HEK293T (cell line): ENCODE results near the gene LYPLA2.

Source experiments
- CTCF ChIA-PET: fragments of 350-600 bp; formaldehyde crosslinking; extraction: SDS; loops from one replicate; lab custom pipeline; 2021; ENCODE audit warnings: antibody characterized with exemption, inconsistent platforms; lab: Yijun Ruan, JAX
- POLR2A ChIA-PET: fragments of 350-600 bp; formaldehyde crosslinking; extraction: SDS; loops from one replicate; lab custom pipeline; 2020; ENCODE audit warnings: antibody characterized with exemption, inconsistent platforms; lab: Yijun Ruan, JAX
- DNase-seq: peaks from one replicate; pipeline ENCODE4 v3.0.0; 2012; ENCODE audit warnings: mixed read lengths; ENCODE audit errors: extremely low spot score
- ARNT ChIP-seq: fragments of 450-650 bp; IDR thresholded peaks from 2 replicates; pipeline ENCODE4 v1.6.1; 2017; ENCODE audit warnings: mild to moderate bottlenecking
- BHLHE40 ChIP-seq: fragments of 450-650 bp; IDR thresholded peaks from 2 replicates; pipeline ENCODE4 v1.6.1; 2016; ENCODE audit warnings: mild to moderate bottlenecking, moderate library complexity, borderline replicate concordance
- CTBP1 ChIP-seq: fragments of 450-650 bp; IDR thresholded peaks from 2 replicates; pipeline ENCODE4 v1.6.1; 2016; ENCODE audit warnings: borderline replicate concordance
- ELF4 ChIP-seq: fragments of 450-650 bp; IDR thresholded peaks from 2 replicates; pipeline ENCODE4 v1.6.1; 2017; ENCODE audit warnings: antibody characterized with exemption
- FOXA1 ChIP-seq: fragments of 450-650 bp; IDR thresholded peaks from 2 replicates; pipeline ENCODE4 v1.6.1; 2016; ENCODE audit warnings: mild to moderate bottlenecking
- FOXK2 ChIP-seq: fragments of 450-650 bp; IDR thresholded peaks from 2 replicates; pipeline ENCODE4 v1.6.1; 2016; ENCODE audit warnings: mild to moderate bottlenecking
- FOXM1 ChIP-seq: fragments of 450-650 bp; IDR thresholded peaks from 2 replicates; pipeline ENCODE4 v1.6.1; 2017; ENCODE audit warnings: mild to moderate bottlenecking, borderline replicate concordance
- HDGF ChIP-seq: fragments of 450-650 bp; IDR thresholded peaks from 2 replicates; pipeline ENCODE4 v1.6.1; 2017; ENCODE audit warnings: antibody characterized with exemption, borderline replicate concordance
- L3MBTL2 ChIP-seq: fragments of 450-650 bp; conservative IDR thresholded peaks from 2 replicates; pipeline ENCODE4 v1.6.1; 2016; ENCODE audit warnings: mild to moderate bottlenecking
- LEF1 ChIP-seq: fragments of 450-650 bp; IDR thresholded peaks from 2 replicates; pipeline ENCODE4 v1.6.1; 2017; ENCODE audit warnings: mild to moderate bottlenecking, borderline replicate concordance
- NFRKB ChIP-seq: fragments of 450-650 bp; IDR thresholded peaks from 2 replicates; pipeline ENCODE4 v1.6.1; 2016; ENCODE audit warnings: mild to moderate bottlenecking, moderate library complexity
- SP1 ChIP-seq: fragments of 450-650 bp; IDR thresholded peaks from 2 replicates; pipeline ENCODE4 v1.6.1; 2017
- SUZ12 ChIP-seq: fragments of 450-650 bp; IDR thresholded peaks from 2 replicates; pipeline ENCODE4 v1.6.1; 2016; ENCODE audit warnings: mild to moderate bottlenecking
- TARDBP ChIP-seq: fragments of 450-650 bp; IDR thresholded peaks from 2 replicates; pipeline ENCODE4 v1.6.1; 2016
- ZNF384 ChIP-seq: fragments of 450-650 bp; IDR thresholded peaks from 2 replicates; pipeline ENCODE4 v1.6.1; 2016
- TF ChIP-seq, protein P1 (sequence below): fragments of 450-650 bp; IDR thresholded peaks from 2 replicates; pipeline ENCODE4 v1.6.1; 2016

The LYPLA2 gene

GRCh38 chr1:23795676-23796465 lies 4.9 kb downstream of the LYPLA2 start:
- DNase-seq, result no peak
- TF ChIP-seq CTBP1 (no peak), HDGF (no peak), BHLHE40 (no peak), FOXK2 (no peak), SUZ12 (no peak), ELF4 (no peak), TARDBP (no peak), FOXA1 (no peak)
- TF ChIP-seq, protein P1, sequence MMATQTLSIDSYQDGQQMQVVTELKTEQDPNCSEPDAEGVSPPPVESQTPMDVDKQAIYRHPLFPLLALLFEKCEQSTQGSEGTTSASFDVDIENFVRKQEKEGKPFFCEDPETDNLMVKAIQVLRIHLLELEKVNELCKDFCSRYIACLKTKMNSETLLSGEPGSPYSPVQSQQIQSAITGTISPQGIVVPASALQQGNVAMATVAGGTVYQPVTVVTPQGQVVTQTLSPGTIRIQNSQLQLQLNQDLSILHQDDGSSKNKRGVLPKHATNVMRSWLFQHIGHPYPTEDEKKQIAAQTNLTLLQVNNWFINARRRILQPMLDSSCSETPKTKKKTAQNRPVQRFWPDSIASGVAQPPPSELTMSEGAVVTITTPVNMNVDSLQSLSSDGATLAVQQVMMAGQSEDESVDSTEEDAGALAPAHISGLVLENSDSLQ, result no peak
- ChIA-PET POLR2A (interaction anchor here (0.8 kb wide), 1 partner anchor 18 kb away, joined by 4 read pairs; the partner anchor contains the start of gene PITHD1), CTCF (no interaction called here)

GRCh38 chr1:23796466-23797271 lies 5.7 kb downstream of the LYPLA2 start:
- no peak for DNase-seq
- TF ChIP-seq BHLHE40 (no peak), SUZ12 (no peak), CTBP1 (no peak), FOXK2 (no peak), TARDBP (no peak), FOXA1 (no peak), L3MBTL2 (no peak), HDGF (no peak), ELF4 (no peak), ZNF384 (no peak), ARNT (no peak), SP1 (no peak), LEF1 (no peak), NFRKB (no peak), FOXM1 (no peak)
- TF ChIP-seq, protein P1, result no peak
- CTCF ChIA-PET, result interaction anchor here (0.6 kb wide), 1 partner anchor 17 kb away, joined by 3 read pairs; no protein-coding TSS in a partner anchor
- POLR2A ChIA-PET, result interaction anchor here (0.8 kb wide), 1 partner anchor 19 kb away, joined by 4 read pairs; the partner anchor contains the start of gene PITHD1

- ChIA-PET CTCF (interaction anchor here (0.6 to 1.1 kb wide), 3 partner anchors 13 to 65 kb away, joined by 3 to 5 read pairs (median 3); no protein-coding TSS in a partner anchor), POLR2A (interaction anchor here (0.9 to 2.6 kb wide), 3 partner anchors 18 to 155 kb away, joined by 3 to 18 read pairs (median 6); partner anchors contain the start of gene PITHD1)
- no peak for DNase-seq
- TF ChIP-seq TARDBP (no peak), FOXA1 (no peak), L3MBTL2 (no peak), HDGF (no peak), FOXK2 (no peak), BHLHE40 (no peak), FOXM1 (no peak), LEF1 (no peak), SP1 (no peak), ZNF384 (no peak), SUZ12 (no peak), ARNT (no peak), NFRKB (no peak), CTBP1 (no peak), ELF4 (no peak)
- TF ChIP-seq, protein P1, result no peak
Observed at GRCh38 chr1:23797478-23798448, 6.8 kb downstream of the LYPLA2 start.

DNA sequence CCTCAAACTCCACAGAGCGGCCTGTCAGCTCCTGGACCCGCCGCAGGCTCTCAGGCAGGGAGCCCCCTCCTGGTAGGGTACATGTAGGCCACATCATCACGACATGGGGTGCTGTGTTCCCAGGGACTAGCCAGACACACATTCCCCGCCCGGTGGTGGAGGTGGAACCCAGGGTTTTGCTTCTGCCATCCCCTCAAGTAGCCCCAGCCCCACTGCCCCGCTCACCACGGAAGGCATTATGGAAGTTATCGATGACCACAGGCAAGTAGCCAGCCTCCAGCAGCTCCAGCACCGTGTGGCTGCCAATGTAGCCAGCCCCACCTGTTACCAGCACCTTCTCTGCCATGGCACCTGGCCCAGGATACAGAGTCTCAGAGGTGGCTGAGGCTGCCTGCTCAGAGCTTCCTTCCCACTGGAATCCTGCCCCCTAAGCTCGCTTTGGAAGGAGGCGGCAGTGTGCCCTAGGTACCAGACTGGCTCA lies 7.8 kb downstream of the LYPLA2 start:
- DNase-seq, result no peak
- ChIA-PET CTCF (interaction anchor here (1.0 to 1.1 kb wide), 2 partner anchors 12 to 66 kb away, joined by 3 to 5 read pairs; no protein-coding TSS in a partner anchor), POLR2A (interaction anchor here (0.6 to 2.6 kb wide), 3 partner anchors 8 to 21 kb away, joined by 3 to 18 read pairs (median 6); partner anchors contain the start of gene PITHD1)
- TF ChIP-seq ZNF384 (no peak), BHLHE40 (no peak), ELF4 (no peak), LEF1 (no peak), FOXM1 (no peak), HDGF (no peak), SP1 (no peak), SUZ12 (no peak), FOXK2 (no peak), CTBP1 (no peak), ARNT (no peak), NFRKB (no peak), FOXA1 (no peak)
- TF ChIP-seq, protein P1, result no peak
